HG03139 (cell line): Measurements from ENCODE around the gene MSLN.

Experiments used
- ATAC-seq: cut with Tn5 transposase; IDR thresholded peaks from one replicate; pipeline ENCODE4 v1.9.1; 2021; ENCODE audit not compliant: unreplicated experiment

MSLN gene

DNA sequence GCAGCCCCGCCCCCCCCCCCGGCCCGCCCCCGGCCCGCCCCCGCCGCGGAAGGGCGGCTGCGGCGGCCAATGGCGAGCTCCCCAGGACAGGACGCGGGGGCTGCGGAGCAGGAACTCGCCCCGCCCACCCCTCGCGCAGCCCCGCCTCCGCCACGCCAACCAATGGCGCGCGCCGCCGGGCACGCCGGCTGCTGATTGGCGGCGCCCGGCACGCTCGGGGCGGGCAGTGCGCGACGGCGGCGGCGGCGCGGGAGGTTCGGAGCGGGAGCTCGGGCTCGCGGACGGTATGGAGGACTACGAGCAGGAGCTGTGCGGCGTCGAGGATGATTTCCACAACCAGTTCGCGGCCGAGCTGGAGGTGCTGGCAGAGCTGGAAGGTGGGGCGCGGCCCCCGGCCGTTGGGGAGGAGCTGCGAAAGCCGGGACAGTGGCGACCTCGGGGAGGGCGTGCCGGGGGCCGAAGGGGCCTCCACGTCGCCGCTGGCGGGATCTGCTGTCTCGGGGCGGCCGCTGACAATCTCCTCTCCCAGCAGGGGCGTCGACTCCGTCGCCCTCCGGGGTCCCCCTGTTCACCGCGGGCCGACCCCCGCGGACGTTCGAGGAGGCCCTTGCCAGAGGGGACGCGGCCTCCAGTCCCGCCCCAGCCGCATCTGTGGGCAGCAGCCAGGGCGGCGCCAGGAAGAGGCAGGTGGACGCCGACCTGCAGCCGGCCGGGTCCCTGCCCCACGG lies 28.0 kb downstream of the MSLN start, which contains the start of gene CHTF18:
Gene CHTF18 (plus strand): TSS at position 222 of the 728 bp plus-strand sequence. CDS start 65 bp downstream, at position 287.
- ATAC-seq, result peak; percentile 60

DNA sequence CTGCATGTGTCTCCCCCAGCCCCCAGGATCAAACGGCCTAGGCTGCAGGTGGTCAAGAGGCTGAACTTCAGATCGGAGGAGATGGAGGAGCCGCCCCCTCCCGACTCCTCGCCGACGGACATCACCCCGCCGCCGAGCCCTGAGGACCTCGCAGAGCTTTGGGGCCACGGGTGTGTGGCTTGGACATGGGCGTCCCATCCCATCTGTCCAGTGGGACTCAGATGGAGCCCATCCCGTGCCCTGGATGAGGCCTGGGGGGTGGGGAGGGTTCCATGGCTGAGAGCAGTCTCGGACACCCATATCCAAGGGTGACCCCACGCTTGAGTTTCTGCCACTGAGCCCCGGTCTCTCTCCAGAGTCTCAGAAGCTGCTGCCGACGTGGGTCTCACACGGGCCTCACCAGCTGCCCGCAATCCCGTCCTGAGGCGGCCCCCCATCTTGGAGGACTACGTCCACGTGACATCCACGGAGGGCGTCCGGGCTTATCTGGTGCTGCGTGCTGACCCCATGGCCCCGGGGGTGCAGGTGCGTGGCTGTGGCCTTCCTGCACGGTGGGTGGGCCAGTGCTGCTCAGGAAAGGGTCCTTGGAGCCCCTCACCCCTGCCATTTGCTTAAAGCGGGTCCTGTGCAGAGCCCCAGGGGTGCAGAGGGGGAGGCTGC lies 28.8 kb downstream of the MSLN start:
- no peak for ATAC-seq

DNA sequence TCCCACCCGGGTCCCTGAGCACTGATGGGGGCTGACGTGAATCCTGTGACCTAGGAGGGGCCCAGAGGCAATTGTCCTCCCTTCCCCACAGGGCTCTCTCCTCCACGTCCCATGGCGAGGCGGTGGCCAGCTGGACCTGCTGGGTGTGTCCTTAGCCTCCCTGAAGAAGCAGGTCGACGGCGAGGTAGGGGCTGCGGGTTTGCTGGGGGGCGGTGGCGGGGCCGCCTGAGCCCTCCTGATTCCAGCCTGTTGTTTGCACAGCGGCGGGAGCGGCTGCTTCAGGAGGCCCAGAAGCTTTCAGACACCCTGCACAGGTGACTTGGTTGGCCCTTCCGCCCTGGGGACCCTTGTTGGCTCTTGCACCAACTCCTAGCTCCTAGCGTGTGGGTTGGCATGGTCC lies 29.6 kb downstream of the MSLN start:
- ATAC-seq, result no peak

DNA sequence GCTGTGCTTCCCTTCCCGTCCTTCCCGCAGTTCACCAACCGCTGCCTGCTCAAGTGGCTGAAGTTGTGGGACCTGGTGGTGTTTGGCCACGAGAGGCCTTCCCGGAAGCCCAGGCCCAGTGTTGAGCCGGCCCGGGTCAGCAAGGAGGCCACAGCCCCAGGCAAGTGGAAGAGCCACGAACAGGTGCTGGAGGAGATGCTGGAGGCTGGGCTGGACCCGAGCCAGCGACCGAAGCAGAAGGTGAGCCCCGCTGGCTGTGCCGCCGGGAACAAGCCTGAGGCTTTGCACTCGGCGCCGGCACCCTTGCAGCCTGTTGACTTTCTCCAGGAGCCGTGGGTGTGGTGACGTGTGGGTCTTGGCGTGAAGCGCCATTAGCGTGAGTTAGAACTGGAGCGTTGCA lies 30.6 kb downstream of the MSLN start:
- ATAC-seq, result no peak

DNA sequence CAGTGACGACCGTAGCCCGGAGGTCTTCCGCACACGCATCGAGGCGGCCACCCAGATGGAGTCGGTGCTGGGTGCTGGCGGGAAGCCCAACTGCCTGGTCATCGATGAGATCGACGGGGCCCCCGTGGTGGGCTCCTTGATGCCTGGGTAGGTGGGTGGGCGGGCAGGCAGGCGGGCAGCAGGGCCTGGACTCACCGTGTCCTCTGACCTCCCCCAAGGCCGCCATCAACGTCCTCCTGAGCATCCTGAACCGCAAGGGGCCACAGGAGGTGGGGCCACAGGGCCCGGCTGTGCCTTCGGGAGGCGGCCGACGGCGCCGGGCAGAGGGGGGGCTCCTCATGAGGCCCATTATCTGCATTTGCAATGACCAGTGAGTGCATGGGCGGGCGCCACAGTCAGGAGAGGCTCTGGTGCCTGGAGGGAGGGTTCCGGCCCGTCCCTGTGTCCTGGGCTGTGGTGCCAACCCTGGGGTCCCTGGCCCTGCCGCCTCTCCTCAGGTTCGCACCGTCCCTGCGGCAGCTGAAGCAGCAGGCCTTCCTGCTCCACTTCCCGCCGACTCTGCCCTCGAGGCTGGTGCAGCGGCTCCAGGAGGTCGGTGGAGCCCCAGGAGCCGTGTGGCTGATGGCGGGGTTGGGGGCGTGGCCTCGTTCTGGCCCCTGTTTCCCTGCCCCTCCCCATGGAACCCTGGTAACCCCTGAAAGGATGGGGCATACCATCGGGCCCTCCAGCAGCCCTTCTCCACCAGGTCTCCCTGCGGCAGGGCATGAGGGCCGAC lies 31.9 kb downstream of the MSLN start:
- no peak for ATAC-seq

DNA sequence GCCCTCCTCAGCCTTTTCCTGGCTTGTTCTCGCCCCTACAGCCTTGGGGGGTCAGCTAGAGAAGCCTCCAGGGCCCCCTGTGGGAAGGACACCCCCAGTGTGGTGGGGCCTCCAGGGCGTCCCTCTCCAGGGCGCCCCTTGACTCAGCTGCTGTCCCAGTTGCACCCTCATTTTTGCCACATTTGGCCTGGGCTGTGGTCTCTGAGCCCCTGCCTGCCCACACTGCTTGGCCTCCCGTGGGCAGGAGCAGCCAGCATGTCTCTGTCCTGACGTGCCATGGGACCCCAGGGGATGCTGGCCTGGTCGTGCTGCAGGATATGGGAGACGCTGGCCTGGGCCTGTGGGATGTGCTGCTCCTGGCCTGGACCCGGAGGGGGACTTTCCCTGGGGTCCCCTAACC lies 32.9 kb downstream of the MSLN start:
- no peak for ATAC-seq

DNA sequence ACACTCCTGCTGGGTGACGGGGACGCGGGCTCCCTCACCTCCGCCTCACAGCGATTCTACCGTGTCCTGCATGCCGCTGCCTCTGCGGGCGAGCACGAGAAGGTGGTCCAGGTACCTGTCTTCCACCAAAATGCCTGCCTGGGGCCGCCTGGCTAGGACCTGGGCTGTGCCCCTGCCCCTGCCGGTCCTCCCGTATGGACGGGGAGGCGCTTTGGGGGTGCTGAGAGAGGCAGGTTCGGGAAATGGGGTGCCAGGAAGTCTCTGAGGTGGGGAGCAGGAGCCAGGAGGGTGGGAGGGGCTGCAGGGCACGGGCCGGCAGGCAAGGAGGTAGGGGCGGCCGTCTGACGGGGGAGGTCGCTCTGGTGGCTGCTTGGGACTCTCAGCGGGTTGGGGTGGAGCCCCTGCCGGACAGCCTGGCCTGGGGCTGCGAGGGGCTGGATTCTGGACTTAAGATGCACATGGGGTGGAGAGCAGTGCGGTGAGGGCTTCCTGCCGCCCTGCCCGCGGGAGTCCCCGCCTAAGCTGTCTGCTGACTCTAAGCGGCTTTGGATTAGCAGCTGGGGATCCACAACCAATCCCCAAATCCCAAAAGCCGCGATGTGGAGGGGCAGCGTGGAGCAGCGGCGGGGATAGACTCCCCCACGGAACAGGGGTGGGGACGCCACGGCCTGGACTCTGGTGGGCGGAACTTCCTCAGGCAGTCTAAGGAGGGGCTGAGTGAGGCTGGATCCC lies 33.7 kb downstream of the MSLN start:
- no peak for ATAC-seq

DNA sequence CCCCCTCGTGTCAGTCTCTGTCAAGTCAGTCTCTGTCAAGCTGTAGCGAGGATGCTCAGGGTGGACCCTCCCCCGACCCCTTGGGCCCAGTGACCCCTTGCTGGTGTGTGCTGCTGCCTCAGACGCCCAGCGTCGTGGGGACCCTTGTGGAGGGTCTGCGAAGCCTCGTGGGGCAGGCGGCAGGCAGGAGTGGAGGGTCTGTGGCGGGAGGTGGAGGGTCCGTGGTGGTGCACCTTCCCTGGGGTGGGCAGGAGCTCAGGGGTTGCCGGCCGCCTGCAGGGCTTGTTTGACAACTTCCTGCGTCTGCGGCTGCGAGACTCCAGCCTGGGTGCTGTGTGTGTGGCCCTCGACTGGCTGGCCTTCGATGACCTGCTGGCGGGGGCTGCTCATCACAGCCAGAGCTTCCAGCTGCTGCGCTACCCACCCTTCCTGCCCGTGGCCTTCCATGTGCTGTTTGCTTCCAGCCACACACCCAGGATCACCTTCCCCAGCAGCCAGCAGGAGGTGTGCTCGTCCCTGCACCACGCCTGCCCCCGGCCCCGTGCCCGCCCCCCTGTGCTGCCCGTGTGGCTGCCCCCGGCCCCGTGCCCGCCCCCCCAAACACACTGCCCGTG lies 34.4 kb downstream of the MSLN start:
- ATAC-seq, result no peak

DNA sequence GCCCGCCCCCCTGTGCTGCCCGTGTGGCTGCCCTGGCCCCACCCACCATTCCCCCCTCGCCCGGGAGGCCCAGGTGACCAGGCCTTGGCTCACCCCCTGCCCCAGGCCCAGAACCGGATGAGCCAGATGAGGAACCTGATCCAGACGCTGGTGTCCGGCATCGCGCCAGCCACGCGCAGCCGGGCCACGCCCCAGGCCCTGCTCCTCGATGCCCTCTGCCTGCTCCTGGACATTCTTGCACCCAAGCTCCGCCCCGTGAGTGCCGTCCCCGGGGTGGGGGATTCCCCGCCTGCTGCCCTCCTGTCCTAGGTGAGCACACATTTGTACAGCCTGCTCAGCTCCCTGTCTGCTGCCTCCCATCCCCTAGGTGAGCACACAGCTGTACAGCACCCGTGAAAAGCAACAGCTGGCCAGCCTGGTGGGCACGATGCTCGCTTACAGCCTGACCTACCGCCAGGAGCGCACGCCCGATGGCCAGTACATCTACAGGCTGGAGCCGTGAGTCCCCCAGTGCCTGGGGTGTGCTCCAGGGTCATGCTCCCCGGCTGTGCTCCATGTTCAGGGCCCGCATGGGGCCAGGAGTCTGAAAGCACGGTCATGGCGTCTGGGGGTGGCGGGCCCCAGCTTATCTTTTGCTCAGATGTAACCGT lies 35.2 kb downstream of the MSLN start:
- ATAC-seq, result no peak

DNA sequence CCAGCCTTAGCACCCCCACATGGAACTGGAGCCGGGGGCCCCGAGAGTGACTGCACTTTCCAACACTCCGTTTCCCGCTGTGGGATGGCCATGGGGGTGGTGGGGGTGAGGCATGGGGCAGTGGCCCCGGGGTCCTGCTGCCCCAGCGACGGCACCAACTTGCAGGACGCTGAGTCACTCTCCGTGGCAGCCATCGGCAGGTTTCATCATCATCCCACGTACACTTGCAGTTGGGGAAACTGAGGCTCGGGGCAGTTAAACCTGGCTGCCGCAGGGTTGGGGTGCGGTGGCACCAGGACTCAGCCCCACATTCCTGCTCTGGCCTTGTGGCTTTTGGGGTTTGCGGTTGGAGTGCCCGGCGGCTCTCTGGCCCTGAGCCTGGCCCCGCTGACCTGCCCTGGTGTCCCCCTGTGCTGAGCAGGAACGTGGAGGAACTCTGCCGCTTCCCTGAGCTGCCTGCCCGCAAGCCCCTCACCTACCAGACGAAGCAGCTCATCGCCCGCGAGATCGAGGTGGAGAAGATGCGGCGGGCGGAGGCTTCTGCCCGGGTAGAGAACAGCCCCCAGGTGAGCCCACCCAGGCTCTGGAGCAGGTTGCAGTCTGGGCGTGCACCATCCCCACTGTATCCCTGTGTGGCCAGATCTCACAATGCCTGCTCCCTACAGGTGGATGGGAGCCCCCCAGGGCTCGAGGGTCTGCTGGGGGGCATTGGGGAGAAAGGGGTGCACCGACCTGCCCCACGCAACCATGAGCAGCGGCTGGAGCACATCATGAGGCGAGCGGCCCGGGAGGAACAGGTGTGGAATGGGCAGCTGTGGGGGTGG lies 36.0 kb downstream of the MSLN start:
- ATAC-seq, result no peak

DNA sequence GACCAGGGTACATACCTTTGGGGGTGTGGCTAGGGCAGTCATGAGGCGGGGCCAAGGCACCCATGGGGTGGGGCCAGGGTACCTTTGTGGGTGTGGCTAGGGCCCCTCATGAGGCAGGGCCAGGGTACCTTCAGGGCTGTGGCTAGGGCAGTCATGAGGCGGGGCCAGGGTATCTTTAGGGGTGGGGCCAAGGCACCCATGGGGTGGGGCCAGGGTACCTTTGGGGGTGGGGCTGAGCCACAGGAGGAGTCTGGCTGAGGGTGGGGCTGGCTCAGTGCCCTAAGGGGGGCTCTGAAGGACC lies 36.5 kb downstream of the MSLN start:
- no peak for ATAC-seq

DNA sequence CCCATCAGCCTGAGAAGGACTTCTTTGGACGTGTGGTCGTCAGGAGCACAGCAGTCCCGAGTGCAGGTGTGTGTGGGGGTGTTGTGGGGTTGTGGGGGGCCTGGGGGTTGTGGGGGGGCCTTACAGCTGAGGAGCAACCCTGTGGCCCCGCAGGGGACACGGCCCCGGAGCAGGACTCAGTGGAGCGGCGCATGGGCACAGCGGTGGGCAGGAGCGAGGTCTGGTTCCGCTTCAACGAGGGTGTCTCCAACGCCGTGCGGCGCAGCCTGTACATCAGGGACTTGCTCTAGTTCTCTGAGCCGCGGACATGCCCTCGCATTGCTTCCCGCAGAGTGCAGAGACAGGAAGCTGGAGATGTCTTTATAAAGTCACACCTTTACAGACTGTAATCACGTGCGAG lies 37.2 kb downstream of the MSLN start:
- no peak for ATAC-seq

DNA sequence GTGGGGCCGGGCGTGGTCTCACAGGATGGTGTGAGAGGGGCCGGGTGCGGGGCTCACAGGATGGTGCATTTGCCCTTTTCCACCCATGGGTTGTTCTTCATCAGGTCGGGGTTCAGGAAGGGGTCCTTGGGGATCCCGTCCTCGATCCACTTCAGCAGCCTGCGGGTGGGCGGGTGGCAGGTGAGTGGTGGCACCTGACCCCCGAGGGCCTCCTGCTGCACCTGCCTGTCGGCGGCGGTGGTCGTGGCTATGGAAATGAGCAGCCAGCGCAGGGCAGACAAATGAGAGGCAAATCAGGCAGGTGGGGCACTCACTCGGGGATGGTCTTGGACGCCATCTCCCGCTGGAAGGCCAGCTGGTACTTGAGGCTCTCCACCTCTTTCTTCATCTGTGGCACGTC lies 38.1 kb downstream of the MSLN start:
- ATAC-seq, result no peak

DNA sequence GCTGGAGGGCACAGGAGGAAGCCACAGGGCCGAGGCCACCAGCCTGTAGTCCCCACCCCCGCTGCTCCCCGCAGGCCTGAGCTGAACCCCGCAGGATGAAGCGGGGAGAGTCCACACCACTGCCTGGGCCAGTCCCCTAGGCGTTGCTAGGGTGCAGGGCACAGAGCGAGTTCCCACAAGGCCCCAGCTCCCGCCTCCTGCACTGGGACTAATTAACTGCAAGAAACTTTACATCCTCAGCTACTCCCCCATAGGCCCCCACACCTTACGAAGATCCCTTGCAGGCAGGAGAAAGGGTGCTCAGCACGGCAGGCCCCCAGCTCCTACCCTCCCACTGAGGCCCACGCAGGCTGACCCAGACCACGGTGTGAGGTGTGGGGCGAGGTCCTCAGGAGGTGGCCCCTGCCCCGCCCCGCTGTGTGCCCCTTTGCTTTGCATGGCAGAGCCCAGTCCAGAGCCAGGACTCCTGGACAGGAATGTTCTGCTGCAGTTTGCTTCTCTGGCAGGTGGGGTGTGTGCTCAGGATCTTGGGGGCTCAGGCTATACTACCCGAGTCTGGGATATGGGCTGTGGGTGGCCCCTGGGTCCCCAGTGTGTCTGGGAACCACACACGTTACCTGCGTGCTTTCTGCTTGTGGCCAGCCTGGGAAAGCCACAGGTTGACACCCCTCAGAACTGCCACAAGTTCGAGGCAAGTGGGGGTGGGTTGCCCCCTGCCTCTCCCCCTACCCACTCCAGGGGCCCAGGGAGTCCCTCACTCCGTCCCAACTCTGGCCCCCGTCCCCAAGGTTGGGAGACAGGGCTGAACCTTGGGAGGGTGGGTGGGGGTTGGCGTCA lies 38.8 kb downstream of the MSLN start:
- no peak for ATAC-seq

DNA sequence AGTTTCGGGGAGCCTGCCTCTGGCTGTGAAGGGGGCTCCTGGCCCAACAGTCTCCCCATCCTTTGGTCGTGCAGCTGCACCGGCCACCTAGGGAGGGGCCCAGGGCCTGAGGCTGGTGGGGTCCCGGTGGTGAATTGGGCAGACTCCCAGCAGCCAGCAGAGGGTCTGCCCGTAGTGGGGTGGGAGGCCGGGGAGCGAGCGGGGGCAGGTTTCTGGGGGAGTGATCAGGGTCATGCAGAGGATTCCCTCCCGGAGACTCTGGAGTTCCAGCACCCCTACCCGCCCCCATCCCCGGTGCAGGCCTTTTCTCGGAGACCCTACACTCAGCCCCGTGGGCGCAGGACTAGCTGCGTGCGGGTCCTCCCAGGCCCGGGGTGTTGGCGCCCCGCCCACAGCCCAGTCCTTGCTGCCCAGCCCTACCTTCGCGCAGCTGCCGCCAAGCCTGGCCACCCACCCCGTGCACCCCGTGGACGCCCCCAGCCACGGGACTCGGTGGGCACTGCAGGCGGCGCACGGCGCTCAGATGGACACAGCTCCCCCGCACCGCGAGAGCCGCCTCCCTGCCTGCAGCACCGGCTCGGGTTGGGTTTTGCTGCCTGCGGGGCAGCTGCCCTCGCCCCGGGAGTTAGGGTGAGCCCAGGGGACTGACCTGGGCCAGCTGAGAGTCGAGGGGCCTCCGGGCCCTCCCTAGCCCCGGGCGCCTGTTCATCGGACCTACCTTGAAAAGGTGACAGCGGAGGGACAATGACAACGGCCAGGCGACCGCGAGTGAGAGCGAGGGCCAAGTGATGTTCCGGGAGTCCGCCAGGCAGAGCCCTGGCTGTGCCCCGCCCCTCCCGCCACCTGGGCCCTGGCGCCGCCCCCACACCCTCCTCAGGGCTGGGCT lies 39.7 kb downstream of the MSLN start, which contains the start of gene GNG13:
Gene GNG13 (minus strand): TSS at position 787 of the 886 bp plus-strand sequence. CDS start 1,657 bp downstream, outside the sequence.
- no peak for ATAC-seq

DNA sequence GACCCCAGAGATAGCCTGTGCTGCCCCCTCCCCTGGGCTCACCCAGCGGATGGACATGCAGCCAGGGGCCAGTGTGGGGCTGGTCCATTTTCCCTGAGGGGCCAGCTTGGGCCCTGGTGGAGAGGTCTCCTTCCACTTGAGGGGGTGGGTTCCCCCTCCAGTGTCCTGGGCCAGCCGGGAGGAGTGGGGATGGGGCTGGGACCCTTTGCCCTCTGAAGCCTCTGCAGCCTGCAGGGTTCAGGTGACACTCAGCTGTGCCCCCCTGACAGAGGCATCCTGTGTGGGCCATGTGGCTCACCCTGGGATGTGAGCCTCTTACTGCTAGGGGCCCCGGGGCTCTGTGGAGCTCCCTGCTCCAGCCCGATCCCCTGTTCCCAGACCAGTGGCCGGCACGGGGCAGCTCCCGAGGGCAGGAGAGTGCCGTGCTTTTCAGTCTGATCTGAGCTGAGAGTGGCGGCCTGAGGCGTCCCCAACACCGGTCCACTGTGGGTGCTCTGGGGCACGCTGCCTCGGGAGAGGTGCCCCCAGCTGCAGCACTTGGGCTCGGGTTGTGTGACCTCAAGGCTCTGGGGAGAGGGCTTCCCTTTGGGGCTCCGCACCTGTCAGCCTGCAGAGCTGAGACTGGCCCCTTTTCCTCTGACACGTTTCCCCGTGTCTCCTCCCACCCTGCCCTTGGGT lies 40.4 kb downstream of the MSLN start:
- no peak for ATAC-seq
